GM19099 (cell line): ENCODE data around the gene TIMP3.

Source experiments
- POLR2A ChIP-seq: IDR thresholded peaks from 3 replicates; pipeline ENCODE4 v1.6.1; 2011; ENCODE audit warnings: low read depth; ENCODE audit not compliant: insufficient read length; ENCODE audit errors: extremely low read depth

TIMP3 gene

DNA sequence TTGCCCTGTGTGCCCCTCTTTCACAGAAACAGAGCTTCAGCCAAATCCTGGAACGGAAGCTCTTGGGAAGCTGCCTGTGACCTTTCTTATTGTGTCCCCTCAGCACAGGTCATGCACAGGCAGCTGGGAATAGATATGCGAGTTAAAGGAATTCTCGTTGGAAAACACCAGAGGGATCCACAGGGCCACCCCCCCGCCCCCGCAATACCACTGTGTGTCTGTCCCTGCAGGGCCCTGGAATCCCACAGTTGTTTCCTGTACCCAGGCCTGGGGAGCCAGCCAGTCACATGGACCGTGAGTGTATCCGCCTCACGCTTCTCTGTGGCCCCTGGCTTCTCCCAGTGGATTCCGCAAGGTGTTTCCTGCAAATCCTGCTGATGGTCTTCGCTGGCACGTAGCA lies 29.0 kb downstream of the TIMP3 start:
- TF ChIP-seq POLR2A: no peak

DNA sequence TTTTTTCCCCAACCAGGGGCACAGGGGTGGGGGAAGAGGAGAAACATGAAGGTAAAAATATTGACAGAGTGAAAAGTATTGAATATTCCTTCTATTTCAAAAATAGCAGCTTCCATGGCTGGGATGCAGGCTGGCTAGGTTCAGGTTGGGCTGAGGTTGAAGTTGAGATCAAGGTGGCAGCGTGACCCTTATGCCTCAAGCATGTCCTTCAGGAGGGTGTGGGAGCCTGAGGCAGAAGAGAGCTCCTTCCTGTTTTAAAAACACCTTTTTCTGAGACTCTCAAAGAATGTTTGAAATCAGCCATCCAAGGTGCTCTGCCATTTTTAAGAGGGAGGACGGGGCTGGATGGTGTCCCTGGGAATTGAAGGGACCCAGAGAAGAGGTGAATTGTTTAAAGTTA lies 29.5 kb downstream of the TIMP3 start:
- TF ChIP-seq POLR2A: no peak

DNA sequence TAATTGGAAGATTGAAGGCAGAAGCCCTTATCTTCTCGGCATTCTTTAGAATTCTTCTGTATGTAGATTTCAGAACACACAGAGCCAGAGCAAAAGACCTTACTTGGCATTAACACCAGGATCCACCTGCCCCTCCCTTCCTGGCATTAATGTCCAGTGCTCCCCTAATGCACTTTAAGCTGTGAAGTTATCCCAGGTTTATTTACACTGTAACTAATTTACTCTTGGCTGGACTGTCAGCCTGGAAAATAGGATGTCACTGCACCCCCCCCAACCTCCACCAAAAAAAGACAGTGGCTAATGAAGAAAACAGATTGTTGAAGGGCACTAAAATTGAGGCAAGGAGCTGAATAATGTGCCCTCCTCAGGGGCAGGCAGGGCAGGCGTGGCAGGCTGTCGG lies 30.1 kb downstream of the TIMP3 start:
- no peak for TF ChIP-seq POLR2A

DNA sequence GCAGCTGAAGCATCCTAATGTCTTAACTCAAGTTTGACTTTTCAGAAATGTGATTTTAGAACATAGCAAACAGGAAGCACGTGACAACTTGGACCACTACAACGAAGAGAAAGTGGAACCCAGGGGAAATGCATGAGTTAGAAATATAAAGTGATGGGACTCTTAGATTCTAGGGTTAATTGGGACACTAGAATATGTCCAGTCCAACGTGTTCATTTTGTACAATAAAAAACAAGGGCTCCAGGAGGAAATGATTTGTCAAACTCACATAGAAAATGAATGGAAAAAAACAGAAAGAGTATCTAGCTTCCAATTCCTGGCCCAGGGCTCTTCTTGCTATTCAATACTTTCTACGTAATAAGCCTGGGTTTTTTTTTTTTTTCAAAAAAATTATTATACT lies 30.7 kb downstream of the TIMP3 start:
- TF ChIP-seq POLR2A: no peak

DNA sequence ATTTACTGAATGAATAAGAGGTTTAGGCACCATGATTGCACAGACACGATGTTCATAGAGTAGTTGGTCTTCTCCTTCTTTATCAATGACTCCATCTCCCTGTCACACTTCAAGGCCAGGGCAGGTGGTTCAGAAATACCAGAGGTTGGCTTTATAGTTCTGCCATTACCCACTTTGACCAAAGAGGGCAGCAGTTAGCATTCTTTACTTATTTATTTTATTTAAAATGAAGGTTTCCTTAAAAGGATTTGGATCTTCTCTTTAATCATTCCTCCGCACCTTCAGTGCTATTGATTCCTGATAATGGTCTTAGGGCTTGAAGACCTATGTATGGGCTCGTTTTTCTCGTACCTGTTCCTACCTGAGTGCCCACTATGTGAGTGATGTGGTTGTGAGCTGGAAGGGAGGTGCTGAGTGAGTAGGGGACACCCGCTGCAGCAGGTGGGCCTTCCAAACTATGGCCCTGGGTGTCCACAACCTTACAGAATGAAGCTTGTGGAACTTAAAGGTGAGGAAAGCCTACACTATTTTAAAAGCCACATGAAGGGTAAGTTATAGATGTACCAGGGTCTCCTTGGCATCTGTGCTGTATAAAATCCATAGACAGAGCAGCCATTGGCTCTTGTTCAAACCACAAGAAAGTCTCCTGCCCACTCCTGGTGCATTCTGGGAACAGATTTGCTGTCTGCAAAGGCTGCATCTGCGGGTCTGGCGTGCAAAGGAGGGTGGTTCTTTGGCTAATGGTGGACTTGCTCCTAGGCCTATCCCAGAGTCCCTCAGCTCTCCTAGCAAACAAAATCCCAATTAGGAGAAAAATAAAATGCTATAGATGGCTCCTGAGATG lies 35.0 kb downstream of the TIMP3 start:
- TF ChIP-seq POLR2A: no peak

DNA sequence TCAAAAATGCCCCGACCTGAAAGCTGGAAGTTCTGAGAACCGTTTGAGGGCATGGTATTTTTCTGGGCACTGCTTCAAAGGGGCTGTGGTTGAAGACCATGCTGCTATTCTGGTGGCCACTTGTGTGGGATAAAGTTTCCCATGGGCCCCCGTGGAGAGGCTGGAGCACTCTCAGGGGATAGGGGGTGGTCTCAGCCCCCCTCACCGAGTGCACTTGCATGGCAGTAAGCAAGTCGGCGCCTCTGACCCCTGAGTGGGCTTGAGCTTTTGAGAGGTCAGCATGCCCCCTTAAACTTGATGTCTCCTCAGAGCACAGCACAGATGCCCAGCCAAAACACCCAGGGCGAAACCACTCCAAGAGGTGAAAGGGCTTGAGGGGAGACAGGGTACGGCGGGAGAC lies 35.6 kb downstream of the TIMP3 start:
- no peak for TF ChIP-seq POLR2A

DNA sequence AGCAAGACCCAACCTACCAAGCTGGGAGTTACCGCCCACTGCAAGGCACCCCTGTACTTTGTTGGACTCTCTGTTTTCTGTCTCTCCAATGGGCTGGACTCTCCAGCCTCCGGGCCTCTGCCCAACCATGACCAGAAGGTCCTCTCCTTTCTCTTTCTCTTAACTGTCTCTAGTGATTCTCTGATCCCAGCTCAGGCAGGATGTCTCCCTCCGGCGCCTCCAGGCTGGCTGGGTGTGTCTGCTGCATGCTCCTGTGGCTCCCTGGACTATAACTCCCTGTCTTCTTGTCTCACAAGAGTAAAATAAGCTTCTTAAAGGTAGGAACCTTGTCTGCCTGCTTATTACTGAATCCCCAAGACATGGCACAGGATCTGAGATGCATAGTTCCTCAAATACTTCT lies 36.3 kb downstream of the TIMP3 start:
- TF ChIP-seq POLR2A: no peak

DNA sequence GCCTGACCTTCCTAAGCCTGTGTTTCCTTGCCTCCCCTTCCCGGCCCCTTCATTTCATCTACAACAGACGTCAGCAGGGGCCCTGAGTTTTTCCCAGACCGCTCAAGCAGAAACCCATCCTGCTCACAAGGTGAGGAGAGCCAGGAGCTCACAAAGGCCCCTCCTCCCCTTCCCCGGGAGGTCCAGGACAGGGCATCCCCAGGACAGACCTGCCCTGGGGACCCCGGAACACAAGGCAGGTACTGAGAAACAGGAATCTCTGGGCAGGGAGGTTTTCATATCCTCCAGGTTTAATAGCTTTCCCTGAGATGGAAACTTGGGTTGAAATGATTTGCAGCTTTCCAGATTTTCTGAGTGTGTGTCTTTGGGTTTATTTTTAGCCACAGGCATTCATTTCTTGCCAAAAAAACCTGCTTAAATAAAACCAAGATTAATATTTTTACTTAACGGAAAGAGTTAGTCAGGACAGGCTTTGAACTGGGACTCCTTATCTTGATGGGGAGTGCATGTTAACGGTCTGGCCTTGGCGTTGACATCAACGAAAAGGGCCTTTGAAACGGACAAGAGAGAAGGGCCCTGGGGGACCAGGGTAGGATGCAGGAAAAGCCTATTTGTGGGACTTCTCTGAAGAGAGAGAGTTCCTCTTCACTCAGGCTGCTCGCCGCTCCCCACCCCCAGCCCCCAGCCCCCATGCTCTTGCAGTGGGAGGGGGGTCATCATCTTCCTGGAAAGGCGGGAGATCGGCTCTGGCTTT lies 38.5 kb downstream of the TIMP3 start:
- no peak for TF ChIP-seq POLR2A

DNA sequence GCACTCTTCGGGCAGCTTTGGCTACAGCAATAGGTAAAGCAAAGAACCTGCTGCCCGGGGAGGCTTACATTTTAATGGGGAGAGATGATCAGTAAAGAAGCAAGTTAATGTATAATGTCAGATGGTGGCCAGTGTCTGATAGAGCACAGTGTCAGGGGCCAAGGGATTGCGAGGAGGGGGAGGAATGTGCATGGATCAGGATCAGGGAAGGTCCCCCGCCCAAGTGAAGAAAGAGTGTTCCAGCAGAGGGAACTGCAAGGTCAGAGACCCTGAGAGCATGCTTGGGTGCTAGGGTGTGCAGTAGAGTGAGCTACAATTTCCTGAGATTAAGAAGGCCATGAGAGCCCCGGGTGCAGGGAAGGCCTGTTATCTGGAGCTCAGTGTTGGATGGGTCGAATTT lies 39.7 kb downstream of the TIMP3 start:
- no peak for TF ChIP-seq POLR2A

DNA sequence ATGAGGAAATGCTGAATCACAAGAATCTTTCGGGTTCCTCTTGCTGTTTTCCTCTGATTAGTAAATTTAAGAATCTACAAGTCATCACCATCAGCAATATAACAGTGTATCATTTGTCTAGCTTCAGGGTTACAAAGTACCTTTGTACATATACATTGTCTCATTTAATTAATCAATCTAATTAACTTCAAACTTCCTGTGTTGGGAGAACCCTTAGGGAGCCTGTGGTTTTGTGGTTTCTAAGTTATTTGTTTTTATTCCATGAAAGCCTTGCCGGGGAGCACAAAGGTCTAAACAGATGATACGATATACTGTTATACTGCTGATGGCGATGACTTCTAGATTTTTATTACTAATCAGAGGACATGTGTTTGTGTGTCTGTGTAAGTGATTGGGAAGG lies 41.0 kb downstream of the TIMP3 start:
- TF ChIP-seq POLR2A: no peak

DNA sequence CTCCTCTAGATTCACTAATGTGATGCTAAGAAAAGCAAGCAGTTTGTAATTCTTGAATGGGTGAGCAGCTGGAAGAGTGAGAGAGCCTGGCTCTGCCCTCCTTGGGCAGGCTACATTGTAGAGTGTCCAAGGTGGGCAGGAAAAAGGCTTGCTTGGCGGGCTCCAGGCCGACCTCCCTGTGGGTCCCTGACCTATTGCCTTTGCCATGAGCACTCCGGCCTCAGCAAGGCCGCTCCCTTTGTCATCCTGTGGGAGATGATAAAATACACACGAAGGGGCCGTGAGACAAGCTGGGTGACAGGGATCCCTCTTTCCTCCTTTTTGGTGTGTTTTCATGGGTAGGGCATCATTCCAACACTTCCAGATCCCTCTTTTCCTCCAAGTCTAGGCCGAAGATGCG lies 41.8 kb downstream of the TIMP3 start:
- TF ChIP-seq POLR2A: no peak

DNA sequence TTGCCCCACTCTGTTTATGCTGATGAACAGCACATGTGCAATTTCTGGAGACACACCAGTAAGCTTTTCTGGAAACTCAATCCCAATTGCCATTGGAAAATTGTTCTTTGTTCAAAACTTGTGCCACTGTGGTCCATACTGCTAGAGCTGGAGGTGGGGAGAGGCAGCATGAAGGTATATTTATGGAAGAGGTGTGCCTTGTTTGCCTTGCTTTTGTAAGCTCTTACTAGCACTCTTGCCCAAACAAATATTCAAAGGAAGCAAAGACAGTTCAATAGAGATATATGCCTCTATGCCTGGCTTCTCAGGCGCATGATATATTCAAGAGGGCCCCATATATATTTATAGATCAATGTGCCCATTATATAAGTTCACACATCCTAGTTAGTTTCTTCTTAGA lies 42.7 kb downstream of the TIMP3 start:
- no peak for TF ChIP-seq POLR2A

DNA sequence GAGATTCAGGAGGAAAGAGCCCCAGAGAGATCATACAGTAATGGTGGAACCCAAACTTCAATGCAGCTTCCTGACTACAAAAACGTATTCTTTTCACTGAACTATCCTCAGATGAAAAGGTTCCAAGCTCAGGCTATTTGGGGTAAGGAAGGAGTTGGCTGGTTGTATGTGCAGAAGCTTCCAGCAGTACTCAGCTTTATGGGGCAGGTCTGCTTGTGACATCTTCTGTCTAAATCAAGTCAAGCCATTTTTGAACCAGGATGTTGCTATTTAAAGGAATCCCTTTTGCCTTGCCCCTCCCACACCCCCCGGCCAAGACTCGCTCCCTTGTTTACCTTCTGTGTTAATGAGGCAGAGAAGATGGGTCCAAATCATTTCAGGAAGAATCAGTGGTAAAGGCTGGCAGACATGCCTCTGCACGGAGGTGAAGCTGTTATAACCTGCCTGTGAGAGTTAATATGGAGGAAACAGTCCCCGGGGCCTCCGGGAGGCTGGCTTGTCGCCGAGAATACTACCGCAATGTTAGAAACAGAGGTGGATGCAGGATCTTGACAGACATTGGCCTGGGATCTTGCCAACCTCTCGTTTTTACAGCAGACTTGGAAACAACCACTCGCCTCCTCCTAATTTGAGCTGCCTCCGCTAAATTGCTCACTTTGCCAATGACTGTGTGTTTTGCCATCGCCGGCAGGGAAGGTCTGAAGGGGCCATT lies 45.4 kb downstream of the TIMP3 start:
- no peak for TF ChIP-seq POLR2A

DNA sequence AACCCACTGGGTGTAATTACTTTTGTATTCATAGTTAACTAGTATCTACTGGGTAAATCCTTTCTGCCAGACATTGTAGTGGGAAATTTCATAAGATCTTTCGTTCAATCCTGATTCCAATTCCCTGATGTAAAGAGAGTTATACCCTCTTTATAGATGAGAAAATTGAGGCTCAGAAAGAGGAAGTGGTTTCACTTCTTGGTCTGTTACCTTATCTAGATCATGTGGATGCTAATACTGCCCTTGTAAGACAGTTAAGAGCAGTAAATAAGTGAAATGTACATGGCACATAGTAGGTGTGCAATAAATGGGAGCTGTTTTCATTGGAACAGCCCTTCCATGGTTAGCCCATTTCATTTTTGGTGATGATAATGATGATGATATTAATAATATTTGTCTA lies 46.7 kb downstream of the TIMP3 start:
- no peak for TF ChIP-seq POLR2A

DNA sequence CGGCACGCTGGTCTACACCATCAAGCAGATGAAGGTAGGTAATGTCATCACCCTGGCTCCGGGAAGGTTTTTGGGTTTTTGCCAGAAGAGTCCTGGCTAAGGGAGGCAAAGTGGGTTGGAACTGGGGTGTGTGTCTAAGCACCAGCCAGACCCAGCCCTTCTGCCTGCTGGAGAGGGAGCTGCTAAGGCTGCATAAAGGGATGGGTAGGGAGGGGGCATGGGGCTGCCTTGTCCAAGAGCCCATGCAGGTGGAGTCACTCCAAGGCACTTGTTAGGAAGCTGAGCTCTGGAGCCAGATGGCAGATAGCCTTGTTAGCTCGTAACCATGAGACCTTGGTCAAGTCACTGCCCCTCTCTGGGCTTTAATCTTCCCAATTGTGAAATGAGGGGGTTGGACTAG lies 48.0 kb downstream of the TIMP3 start:
- no peak for TF ChIP-seq POLR2A

DNA sequence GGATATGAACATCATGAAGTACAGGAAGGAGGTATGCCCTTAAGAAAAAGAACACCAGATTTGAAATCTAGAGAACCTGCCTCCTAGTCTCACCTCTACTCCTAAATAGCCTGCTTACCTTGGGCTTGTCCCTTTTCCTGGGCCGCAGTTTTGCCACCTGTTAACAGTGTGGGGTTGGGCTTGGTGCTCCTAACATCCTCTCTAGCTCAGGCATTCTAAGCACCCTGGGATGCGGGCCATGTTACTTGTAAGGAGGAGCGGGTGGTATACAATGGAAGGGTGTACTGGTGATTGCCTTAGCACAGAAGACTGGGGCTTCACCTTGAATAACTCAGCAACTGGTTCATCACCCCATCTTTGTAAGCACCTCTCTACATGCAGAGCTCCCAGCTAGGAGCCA lies 48.7 kb downstream of the TIMP3 start:
- TF ChIP-seq POLR2A: no peak
